ENCODE data around the gene ZSCAN21.

The ZSCAN21 gene

DNA sequence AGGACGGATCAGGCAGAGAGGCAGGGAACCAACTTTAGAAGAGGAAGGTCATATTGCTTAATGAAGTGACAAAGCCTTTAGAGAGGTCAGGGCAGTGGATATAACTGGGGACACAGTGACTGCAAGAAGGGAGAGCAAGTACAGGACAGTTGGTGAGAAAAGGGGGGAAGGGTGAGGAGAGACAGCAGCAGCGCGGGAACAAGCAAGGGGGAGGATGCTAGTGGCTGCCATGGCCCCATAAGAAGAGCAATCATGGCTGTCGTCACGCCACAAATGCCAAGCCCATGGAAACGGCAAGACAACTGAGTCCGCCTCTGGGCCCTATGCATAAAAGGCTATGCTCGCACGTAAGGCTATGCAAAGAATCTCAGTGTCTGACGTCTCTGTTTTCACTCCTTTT is 22.9 kb downstream of the ZSCAN21 start:
- no peaks in the 10 kb centered on the region for H3K27me3 ChIP-seq (ENCODE audit: insufficient read depth, low read depth, severe bottlenecking)
- H3K4me3 ChIP-seq (ENCODE audit: low read depth, low read length), result no peak overlapping the region
- TF ChIP-seq, protein P1, sequence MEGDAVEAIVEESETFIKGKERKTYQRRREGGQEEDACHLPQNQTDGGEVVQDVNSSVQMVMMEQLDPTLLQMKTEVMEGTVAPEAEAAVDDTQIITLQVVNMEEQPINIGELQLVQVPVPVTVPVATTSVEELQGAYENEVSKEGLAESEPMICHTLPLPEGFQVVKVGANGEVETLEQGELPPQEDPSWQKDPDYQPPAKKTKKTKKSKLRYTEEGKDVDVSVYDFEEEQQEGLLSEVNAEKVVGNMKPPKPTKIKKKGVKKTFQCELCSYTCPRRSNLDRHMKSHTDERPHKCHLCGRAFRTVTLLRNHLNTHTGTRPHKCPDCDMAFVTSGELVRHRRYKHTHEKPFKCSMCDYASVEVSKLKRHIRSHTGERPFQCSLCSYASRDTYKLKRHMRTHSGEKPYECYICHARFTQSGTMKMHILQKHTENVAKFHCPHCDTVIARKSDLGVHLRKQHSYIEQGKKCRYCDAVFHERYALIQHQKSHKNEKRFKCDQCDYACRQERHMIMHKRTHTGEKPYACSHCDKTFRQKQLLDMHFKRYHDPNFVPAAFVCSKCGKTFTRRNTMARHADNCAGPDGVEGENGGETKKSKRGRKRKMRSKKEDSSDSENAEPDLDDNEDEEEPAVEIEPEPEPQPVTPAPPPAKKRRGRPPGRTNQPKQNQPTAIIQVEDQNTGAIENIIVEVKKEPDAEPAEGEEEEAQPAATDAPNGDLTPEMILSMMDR (IDR thresholded peaks at IDR 0.05; ENCODE audit: low read depth, low read length), result no peak
- H3K9me3 ChIP-seq (ENCODE audit: severe bottlenecking), result peaks cover 33% of the 10 kb centered on the region
- H3K36me3 ChIP-seq, result peaks cover 98% of the 10 kb centered on the region
- no peak overlapping the region for H3K27ac ChIP-seq
- no peak for DNase-seq

GRCh38 chr7:100074841-100075240 is 25.3 kb downstream of the ZSCAN21 start:
- H3K36me3 ChIP-seq, result peaks cover 100% of the 10 kb centered on the region

DNA sequence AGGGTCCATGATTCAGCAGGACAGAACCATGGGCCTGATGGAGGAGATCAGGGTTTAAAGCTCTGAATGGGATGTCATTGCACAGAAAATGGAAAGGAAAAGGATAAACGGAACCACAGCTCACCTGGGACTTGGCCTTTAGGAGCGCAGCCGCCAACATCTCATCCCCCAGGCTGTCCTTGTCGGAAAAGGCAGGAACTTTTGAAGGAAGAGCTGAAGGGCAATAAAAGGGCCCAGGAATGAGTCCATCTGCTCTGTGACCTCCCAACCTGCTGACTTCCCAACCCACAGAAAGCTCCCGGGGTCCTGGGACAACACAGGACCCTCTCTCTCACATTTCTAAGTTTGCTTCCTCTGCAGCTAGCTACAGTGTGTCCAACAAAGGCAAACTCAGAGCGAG is 25.8 kb downstream of the ZSCAN21 start:
- Histone ChIP-seq H3K4me3 (ENCODE audit: low read depth, low read length) (no peak overlapping the region), H3K27me3 (ENCODE audit: insufficient read depth, low read depth, severe bottlenecking) (no peaks in the 10 kb centered on the region), H3K27ac (no peak overlapping the region), H3K36me3 (peaks cover 98% of the 10 kb centered on the region), H3K9me3 (ENCODE audit: severe bottlenecking) (peaks cover 31% of the 10 kb centered on the region)
- no peak for DNase-seq
- TF ChIP-seq, protein P1 (IDR thresholded peaks at IDR 0.05; ENCODE audit: low read depth, low read length), result no peak

More at GRCh38 chr7:100074841-100075240, 25.3 kb downstream of the ZSCAN21 start:
- DNase-seq, result no peak
- TF ChIP-seq, protein P1 (IDR thresholded peaks at IDR 0.05; ENCODE audit: low read depth, low read length), result no peak
- Histone ChIP-seq H3K27ac (no peak overlapping the region), H3K27me3 (ENCODE audit: insufficient read depth, low read depth, severe bottlenecking) (no peaks in the 10 kb centered on the region), H3K4me3 (ENCODE audit: low read depth, low read length) (no peak overlapping the region), H3K9me3 (ENCODE audit: severe bottlenecking) (peaks cover 33% of the 10 kb centered on the region)

- H3K27ac ChIP-seq, result no peak overlapping the region
- TF ChIP-seq, protein P1 (IDR thresholded peaks at IDR 0.05; ENCODE audit: low read depth, low read length), result no peak
- H3K36me3 ChIP-seq, result peaks cover 84% of the 10 kb centered on the region
- H3K27me3 ChIP-seq (ENCODE audit: insufficient read depth, low read depth, severe bottlenecking), result no peaks in the 10 kb centered on the region
- H3K4me3 ChIP-seq (ENCODE audit: low read depth, low read length), result no peak overlapping the region
- H3K9me3 ChIP-seq (ENCODE audit: severe bottlenecking), result peaks cover 13% of the 10 kb centered on the region
- DNase-seq, result no peak
Observed at GRCh38 chr7:100077205-100077604, 27.6 kb downstream of the ZSCAN21 start.

- H3K27me3 ChIP-seq (ENCODE audit: insufficient read depth, low read depth, severe bottlenecking), result no peaks in the 10 kb centered on the region
- peaks cover 65% of the 10 kb centered on the region for H3K36me3 ChIP-seq
- no peak overlapping the region for H3K27ac ChIP-seq
- TF ChIP-seq, protein P1 (IDR thresholded peaks at IDR 0.05; ENCODE audit: low read depth, low read length), result no peak
- H3K4me3 ChIP-seq (ENCODE audit: low read depth, low read length), result no peak overlapping the region
- no peak for DNase-seq
- no peaks in the 10 kb centered on the region for H3K9me3 ChIP-seq (ENCODE audit: severe bottlenecking)
Observed at GRCh38 chr7:100079024-100079560, 29.5 kb downstream of the ZSCAN21 start.
